GM23248 (cell line): ENCODE results near the gene SCYGR6. TPM values are rescaled to one million over a fixed set of nuclear protein-coding genes. Genes with fewer than 3 reads are reported as not detected.

Experiments used
- DNase-seq: peaks from one replicate; pipeline ENCODE4 v3.0.0-alpha.2; 2015
- H2AFZ ChIP-seq: fragments of 200-600 bp; sonication (generic); 2 replicates; pipeline ENCODE4 v1.6.1; 2016; ENCODE audit warnings: antibody characterized with exemption
- H3F3A ChIP-seq: fragments of 200-600 bp; sonication (generic); 2 replicates; pipeline ENCODE4 v1.6.1; 2016; ENCODE audit warnings: mild to moderate bottlenecking, antibody characterized with exemption, mixed run types; ENCODE audit not compliant: insufficient read depth
- H3K27ac ChIP-seq: fragments of 200-600 bp; sonication (generic); 2 replicates; pipeline ENCODE4 v1.5.1; 2016; ENCODE audit warnings: mild to moderate bottlenecking
- H3K27me3 ChIP-seq: fragments of 200-600 bp; sonication (generic); replicated peaks from 2 replicates; pipeline ENCODE4 v1.6.1; 2016; ENCODE audit warnings: mild to moderate bottlenecking; ENCODE audit not compliant: insufficient read depth
- H3K36me3 ChIP-seq: fragments of 200-600 bp; sonication (generic); 2 replicates; pipeline ENCODE4 v1.6.1; 2016; ENCODE audit warnings: low read depth, mild to moderate bottlenecking
- H3K4me1 ChIP-seq: fragments of 200-600 bp; sonication (generic); 2 replicates; pipeline ENCODE4 v1.6.1; 2016; ENCODE audit warnings: mild to moderate bottlenecking; ENCODE audit not compliant: insufficient read depth
- H3K4me2 ChIP-seq: fragments of 200-600 bp; sonication (generic); one replicate; pipeline ENCODE4 v1.6.1; 2016; ENCODE audit warnings: mild to moderate bottlenecking; ENCODE audit not compliant: unreplicated experiment
- H3K4me3 ChIP-seq: fragments of 200-600 bp; sonication (generic); 2 replicates; pipeline ENCODE4 v1.5.1; 2016; ENCODE audit warnings: mild to moderate bottlenecking
- H3K79me2 ChIP-seq: fragments of 200-600 bp; sonication (generic); 2 replicates; pipeline ENCODE4 v1.6.1; 2016; ENCODE audit warnings: mild to moderate bottlenecking; ENCODE audit not compliant: insufficient read depth
- H3K9ac ChIP-seq: fragments of 200-600 bp; sonication (generic); 2 replicates; pipeline ENCODE4 v1.6.1; 2016; ENCODE audit warnings: mild to moderate bottlenecking
- H3K9me2 ChIP-seq: fragments of 200-600 bp; sonication (generic); 2 replicates; pipeline ENCODE4 v1.6.1; 2016; ENCODE audit warnings: mixed run types, mild to moderate bottlenecking, moderate library complexity; ENCODE audit not compliant: insufficient read depth
- H3K9me3 ChIP-seq: fragments of 200-600 bp; sonication (generic); one replicate; pipeline ENCODE4 v1.6.1; 2017; ENCODE audit warnings: low read depth
- H4K20me1 ChIP-seq: fragments of 200-600 bp; sonication (generic); 2 replicates; pipeline ENCODE4 v1.6.0; 2016; ENCODE audit not compliant: insufficient read depth
- EZH2 ChIP-seq: fragments of 200-600 bp; sonication (generic); IDR thresholded peaks from 2 replicates; pipeline ENCODE4 v1.6.1; 2018; ENCODE audit warnings: antibody characterized with exemption, mild to moderate bottlenecking; ENCODE audit not compliant: insufficient read depth, poor library complexity, severe bottlenecking
- EZH2phosphoT487 ChIP-seq: fragments of 200-600 bp; sonication (generic); IDR thresholded peaks from 2 replicates; pipeline ENCODE4 v1.6.1; 2018; ENCODE audit warnings: antibody characterized with exemption, moderate library complexity, mild to moderate bottlenecking, low read depth; ENCODE audit not compliant: insufficient read depth
- WGBS, 2 experiments: methylation state at CpG; one replicate each; pipeline ENCODE4 v1.1.6; 2015 to 2017; ENCODE audit warnings: low lambda C conversion rate in 2 of 2, low coverage in 1 of 2; ENCODE audit errors: missing lambda C conversion rate in 2 of 2; 5-methylcytosine and 5-hydroxymethylcytosine counted together
- in situ Hi-C: fragments of 300-500 bp; cut with MboI; formaldehyde crosslinking; loops from 2 replicates; pipeline ENCODE4 v1.15.0; 2020
- polyA plus RNA-seq: library from polyadenylated mRNA; unstranded; fragments of >200 nt; fragmentation: Nextera tagmentation; extraction: Ambion mirVana; gene quantifications from 2 replicates; pipeline ENCODE4 v1.2.1, GENCODE V29; 2016
- total RNA-seq: library from RNA; depleted of rRNA; stranded (reverse); fragments of >200 nt; shearing (Covaris generic); gene quantifications from 2 replicates; pipeline ENCODE4 v1.2.3, GENCODE V29; 2014

The SCYGR6 gene
- total and polyA plus RNA-seq, 2 experiments from 2014 or later: not detected

DNA sequence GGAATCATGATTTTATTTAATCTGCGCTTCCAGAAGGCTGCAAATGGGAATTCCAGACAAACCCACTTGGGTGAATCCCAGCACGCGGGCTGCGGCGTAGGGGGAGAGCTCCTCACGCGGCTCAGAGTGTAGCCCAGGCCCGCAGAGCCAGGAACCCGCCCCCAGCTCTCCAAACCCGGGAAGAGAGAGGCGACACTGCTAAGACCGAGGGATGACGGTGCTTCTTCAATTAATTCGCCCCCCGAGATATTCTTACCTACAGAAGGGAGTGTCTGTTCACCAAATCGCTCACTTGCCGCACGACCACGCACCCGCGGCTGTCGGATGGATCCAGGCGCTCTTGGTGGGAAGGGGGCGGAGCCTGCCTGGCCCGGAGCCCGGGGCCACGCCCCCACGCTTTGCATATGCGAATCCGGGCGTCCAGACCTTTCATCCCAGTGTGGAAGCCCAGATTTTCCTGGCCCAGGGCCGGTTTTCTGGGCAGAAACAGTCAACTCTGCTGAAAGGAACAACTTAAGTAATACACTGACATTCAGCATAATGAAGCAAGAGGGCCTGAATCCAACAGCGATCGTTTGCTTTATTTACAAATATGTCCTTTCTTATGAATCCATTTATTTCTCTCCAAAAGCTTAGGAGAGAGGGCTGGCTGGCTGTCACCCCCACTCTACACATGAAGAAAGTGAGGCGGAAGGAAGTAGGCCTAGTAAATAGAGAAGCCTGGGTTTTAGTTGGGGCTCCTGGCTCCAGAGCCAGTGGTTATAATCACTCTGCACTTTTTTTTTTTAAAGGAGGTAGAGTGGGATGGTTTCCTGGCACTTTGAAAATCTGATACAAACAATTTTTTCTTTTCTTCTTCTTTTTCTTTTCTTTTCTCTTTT is 6.6 kb downstream of the SCYGR6 start, which contains the start of gene SLC19A3:
Gene SLC19A3, minus strand, starts transcription at position 342 of the 881 bp plus-strand sequence. CDS start 15,710 bp downstream, outside the sequence.
- Histone ChIP-seq H3K4me3 (peak within 1 kb of the TSS; percentile 71), H3K36me3 (no peaks in the 10 kb centered on the region), H3K9me2 (no peaks in the 10 kb centered on the region), H3K79me2 (no peaks in the 10 kb centered on the region), H3K4me2 (peak within 1 kb of the TSS; percentile 76), H3K9me3 (no peaks in the 10 kb centered on the region), H3F3A (no peaks in the 10 kb centered on the region), H3K27me3 (no peaks in the 10 kb centered on the region), H3K9ac (peak within 1 kb of the TSS; percentile 62), H3K27ac (no peak within 1 kb of the TSS), H2AFZ (peak within 1 kb of the TSS; percentile 83), H3K4me1 (peaks cover 5% of the 10 kb centered on the region; the same call in 1 of the 2 replicates), H4K20me1 (no peaks in the 10 kb centered on the region)
- WGBS, 2 experiments: 2% methylated on average over 34 to 35 of the region's 35 CpGs
- DNase-seq: peak; percentile 85
- no peak for TF ChIP-seq EZH2phosphoT487
- no peak for TF ChIP-seq EZH2
- in situ Hi-C loops: no loop called here

DNA sequence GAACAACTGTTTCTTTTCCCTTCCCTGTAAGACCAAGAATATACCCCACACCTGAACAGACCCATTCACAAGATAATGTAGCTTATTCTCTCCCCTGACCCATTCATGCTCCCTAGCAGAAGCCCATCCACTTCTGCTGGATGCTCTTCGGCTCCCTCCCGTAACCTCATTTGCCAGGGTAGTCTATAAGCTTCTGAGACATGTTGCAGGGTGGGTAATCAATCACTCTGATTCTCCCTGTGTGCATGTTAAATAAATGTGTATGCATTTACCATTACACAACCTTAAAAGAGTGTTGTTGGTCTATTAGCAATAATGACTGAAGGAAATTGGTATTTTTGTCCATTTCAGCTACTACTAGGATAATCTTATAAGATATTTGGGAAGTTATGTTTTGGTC is 8.1 kb downstream of the SCYGR6 start:
- H3K79me2 ChIP-seq: no peaks in the 10 kb centered on the region
- H3K4me3 ChIP-seq: no peak overlapping the region
- peaks cover 5% of the 10 kb centered on the region; the same call in 1 of the 2 replicates for H3K4me1 ChIP-seq
- DNase-seq: no peak
- no peaks in the 10 kb centered on the region for H3K36me3 ChIP-seq
- H2AFZ ChIP-seq: no peak overlapping the region
- H3K9me3 ChIP-seq: no peaks in the 10 kb centered on the region
- H3K9me2 ChIP-seq: no peaks in the 10 kb centered on the region
- no peak for TF ChIP-seq EZH2
- TF ChIP-seq EZH2phosphoT487: no peak
- H3F3A ChIP-seq: no peaks in the 10 kb centered on the region
- H3K9ac ChIP-seq: no peak overlapping the region
- in situ Hi-C loops: no loop called here
- H4K20me1 ChIP-seq: no peaks in the 10 kb centered on the region
- no peaks in the 10 kb centered on the region for H3K27me3 ChIP-seq
- no peak overlapping the region for H3K27ac ChIP-seq
- no peak overlapping the region for H3K4me2 ChIP-seq
- WGBS, 2 experiments: 98 to 100% methylated on average over 2 of the region's 2 CpGs

DNA sequence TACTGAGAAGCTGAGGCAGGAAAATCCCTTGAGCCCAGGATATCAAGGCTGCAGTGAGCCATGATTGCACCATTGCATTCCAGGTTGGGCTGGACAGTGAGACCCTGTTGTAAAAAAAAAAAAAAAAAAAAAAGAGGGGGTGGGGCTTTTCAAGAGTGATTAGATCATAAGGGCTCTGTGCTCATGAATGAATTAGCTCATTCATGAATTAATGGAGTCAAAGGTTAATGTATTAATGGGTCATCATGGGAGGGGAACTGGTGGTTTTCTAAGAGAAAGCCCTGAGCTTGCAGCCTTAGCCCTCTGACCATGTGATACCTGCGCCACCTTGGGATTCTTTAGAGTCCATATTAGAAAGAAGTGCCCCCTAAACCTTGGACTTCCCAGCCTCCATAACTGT is 11.3 kb downstream of the SCYGR6 start:
- Histone ChIP-seq H3K9me2 (no peaks in the 10 kb centered on the region), H3K9me3 (no peaks in the 10 kb centered on the region), H3K79me2 (no peaks in the 10 kb centered on the region), H3K4me1 (peaks cover 3% of the 10 kb centered on the region; the same call in 1 of the 2 replicates), H3K36me3 (no peaks in the 10 kb centered on the region), H4K20me1 (no peaks in the 10 kb centered on the region), H3F3A (no peaks in the 10 kb centered on the region), H3K9ac (no peak overlapping the region), H2AFZ (no peak overlapping the region), H3K27me3 (no peaks in the 10 kb centered on the region), H3K4me2 (no peak overlapping the region), H3K4me3 (no peak overlapping the region), H3K27ac (no peak overlapping the region)
- DNase-seq: no peak
- in situ Hi-C loops: no loop called here
- 45 to 53% methylated on average over 1 of the region's 1 CpG for WGBS, 2 experiments
- TF ChIP-seq EZH2 (no peak), EZH2phosphoT487 (no peak)

DNA sequence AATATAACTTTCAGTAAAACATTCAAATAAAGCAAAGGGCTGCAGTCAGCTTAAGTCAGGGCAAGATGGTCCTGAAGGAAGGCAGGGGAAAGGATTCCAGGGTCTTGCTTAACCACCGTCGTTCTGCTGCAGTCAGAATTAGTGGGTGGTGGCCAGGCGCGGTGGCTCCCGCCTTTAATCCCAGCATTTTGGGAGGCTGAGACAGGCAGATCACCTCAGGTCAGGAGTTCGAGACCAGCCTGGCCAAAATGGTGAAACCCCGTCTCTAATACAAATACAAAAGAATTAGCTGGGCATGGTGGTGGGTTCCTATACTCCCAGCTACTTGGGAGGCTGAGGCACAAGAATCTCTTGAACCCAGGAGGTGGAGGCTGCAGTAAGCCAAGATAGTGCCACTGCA is 13.6 kb downstream of the SCYGR6 start:
- Histone ChIP-seq H3K9me3 (no peaks in the 10 kb centered on the region), H4K20me1 (no peaks in the 10 kb centered on the region), H3K4me1 (no peaks in the 10 kb centered on the region), H3K79me2 (no peaks in the 10 kb centered on the region), H3K27me3 (no peaks in the 10 kb centered on the region), H2AFZ (no peak overlapping the region), H3K36me3 (no peaks in the 10 kb centered on the region), H3K27ac (no peak overlapping the region), H3K4me3 (no peak overlapping the region), H3F3A (no peaks in the 10 kb centered on the region), H3K9me2 (no peaks in the 10 kb centered on the region), H3K4me2 (no peak overlapping the region), H3K9ac (no peak overlapping the region)
- TF ChIP-seq EZH2phosphoT487: no peak
- TF ChIP-seq EZH2: no peak
- WGBS, 2 experiments: 77 to 79% methylated on average over 7 of the region's 7 CpGs
- DNase-seq: no peak
- in situ Hi-C loops: no loop called here
